22Rv1 (cell line): ENCODE data around the gene LHX3.

Experiments used
- CTCF ChIP-seq: fragments of 450-650 bp; IDR thresholded peaks from 2 replicates; pipeline ENCODE4 v1.5.1; 2017; ENCODE audit warnings: mild to moderate bottlenecking
- ZFX ChIP-seq: fragments of 450-650 bp; IDR thresholded peaks from 2 replicates; pipeline ENCODE4 v1.6.1; 2017; ENCODE audit warnings: antibody characterized with exemption, borderline replicate concordance

- TF ChIP-seq CTCF (no peak), ZFX (no peak)
Measured at GRCh38 chr9:136219276-136219675, 14.3 kb upstream of the LHX3 start.
